OCI-LY1 (cell line): Measurements from ENCODE around the gene NCCRP1.

ENCODE experiments used
- H2AFZ ChIP-seq: fragments of 200-600 bp; sonication (generic), shearing (Covaris generic); 2 replicates; pipeline ENCODE4 v1.6.0; 2014; ENCODE audit warnings: antibody characterized with exemption, mild to moderate bottlenecking, low read length
- H3F3A ChIP-seq: fragments of 200-600 bp; sonication (generic), shearing (Covaris generic); 2 replicates; pipeline ENCODE4 v1.6.0; 2014; ENCODE audit warnings: mild to moderate bottlenecking, antibody characterized with exemption, low read length, moderate library complexity; ENCODE audit not compliant: insufficient read depth
- H3K27ac ChIP-seq: fragments of 200-600 bp; sonication (generic); 2 replicates; pipeline ENCODE4 v1.5.1; 2014; ENCODE audit warnings: low read length, mixed run types, mild to moderate bottlenecking, low read depth; ENCODE audit not compliant: poor library complexity, severe bottlenecking
- H3K27me3 ChIP-seq: fragments of 200-600 bp; sonication (generic); 2 replicates; pipeline ENCODE4 v1.6.0; 2014; ENCODE audit warnings: antibody characterized with exemption, mild to moderate bottlenecking, low read length, moderate library complexity; ENCODE audit not compliant: insufficient read depth
- H3K36me3 ChIP-seq: fragments of 200-600 bp; sonication (generic); 2 replicates; pipeline ENCODE4 v1.6.1; 2014; ENCODE audit warnings: mild to moderate bottlenecking, antibody characterized with exemption, low read length, moderate library complexity, mixed read lengths; ENCODE audit not compliant: insufficient read depth
- H3K4me1 ChIP-seq: fragments of 200-600 bp; sonication (generic); 2 replicates; pipeline ENCODE4 v1.5.1; 2014; ENCODE audit warnings: mild to moderate bottlenecking, low read length, moderate library complexity; ENCODE audit not compliant: insufficient read depth, severe bottlenecking
- H3K4me2 ChIP-seq: fragments of 200-600 bp; sonication (generic), shearing (Covaris generic); 2 replicates; pipeline ENCODE4 v1.6.1; 2014; ENCODE audit warnings: low read length
- H3K4me3 ChIP-seq: fragments of 200-600 bp; sonication (generic); 2 replicates; pipeline ENCODE4 v1.5.1; 2014; ENCODE audit warnings: low read length, low read depth, mild to moderate bottlenecking, mixed read lengths; ENCODE audit not compliant: poor library complexity, severe bottlenecking
- H3K79me2 ChIP-seq: fragments of 200-600 bp; shearing (Covaris generic); 2 replicates; pipeline ENCODE4 v1.6.1; 2016; ENCODE audit warnings: mixed run types, low read length, mixed read lengths; ENCODE audit not compliant: insufficient read depth
- H3K9ac ChIP-seq: fragments of 200-600 bp; sonication (generic), shearing (Covaris generic); 2 replicates; pipeline ENCODE4 v1.6.1; 2014; ENCODE audit warnings: mild to moderate bottlenecking, low read length, mixed read lengths
- H3K9me2 ChIP-seq: fragments of 200-600 bp; sonication (generic), shearing (Covaris generic); 2 replicates; pipeline ENCODE4 v1.6.1; 2014; ENCODE audit warnings: low read depth, mild to moderate bottlenecking, low read length, mixed read lengths
- H3K9me3 ChIP-seq: fragments of 200-600 bp; shearing (Covaris generic); 2 replicates; pipeline ENCODE4 v1.6.1; 2014; ENCODE audit warnings: low read length, mixed read lengths
- H4K20me1 ChIP-seq: fragments of 200-600 bp; sonication (generic), shearing (Covaris generic); 2 replicates; pipeline ENCODE4 v1.6.0; 2016; ENCODE audit warnings: mild to moderate bottlenecking, low read length; ENCODE audit not compliant: insufficient read depth
- EZH2 ChIP-seq: fragments of 200-600 bp; sonication (generic), shearing (Covaris generic); IDR thresholded peaks from 2 replicates; pipeline ENCODE4 v1.8.0; 2017; ENCODE audit warnings: borderline replicate concordance, mixed run types, mild to moderate bottlenecking, antibody characterized with exemption, low read length, moderate library complexity, mixed read lengths
- TF ChIP-seq, protein P1 (sequence below): fragments of 200-600 bp; sonication (generic), shearing (Covaris generic); IDR thresholded peaks from 2 replicates; pipeline ENCODE4 v1.5.1; 2017; ENCODE audit warnings: mild to moderate bottlenecking, antibody characterized with exemption, low read length, moderate library complexity, mixed read lengths

NCCRP1 gene

DNA sequence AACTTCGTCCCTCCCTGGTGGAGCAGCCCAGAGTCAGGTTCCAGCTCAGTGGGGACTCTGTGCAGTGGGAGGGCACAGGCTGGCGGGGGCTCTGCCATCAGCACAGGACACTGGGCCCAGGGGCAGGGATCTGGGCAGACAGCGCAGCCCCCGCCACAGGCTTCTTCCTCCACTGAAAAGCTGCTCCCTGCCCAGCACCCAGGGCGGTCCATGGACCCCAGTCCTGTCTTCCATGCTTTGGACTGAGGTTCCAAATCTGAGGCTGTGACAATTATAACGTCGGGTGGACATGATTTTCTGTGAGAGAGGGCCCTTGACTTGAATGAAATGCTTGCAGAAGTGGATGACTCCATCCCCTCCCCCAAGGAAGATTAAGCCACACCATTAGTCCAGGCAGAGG is 21.2 kb upstream of the NCCRP1 start:
- Histone ChIP-seq H3K79me2 (no peaks in the 10 kb centered on the region), H3K9ac (no peak overlapping the region), H3K27ac (no peak overlapping the region), H3K4me3 (no peak overlapping the region), H3K36me3 (no peaks in the 10 kb centered on the region), H3K27me3 (no peaks in the 10 kb centered on the region), H3K4me1 (no peaks in the 10 kb centered on the region), H3K4me2 (no peak overlapping the region), H3K9me3 (no peaks in the 10 kb centered on the region), H4K20me1 (no peaks in the 10 kb centered on the region), H3K9me2 (no peaks in the 10 kb centered on the region), H3F3A (no peaks in the 10 kb centered on the region), H2AFZ (no peak overlapping the region)
- TF ChIP-seq, protein P1, sequence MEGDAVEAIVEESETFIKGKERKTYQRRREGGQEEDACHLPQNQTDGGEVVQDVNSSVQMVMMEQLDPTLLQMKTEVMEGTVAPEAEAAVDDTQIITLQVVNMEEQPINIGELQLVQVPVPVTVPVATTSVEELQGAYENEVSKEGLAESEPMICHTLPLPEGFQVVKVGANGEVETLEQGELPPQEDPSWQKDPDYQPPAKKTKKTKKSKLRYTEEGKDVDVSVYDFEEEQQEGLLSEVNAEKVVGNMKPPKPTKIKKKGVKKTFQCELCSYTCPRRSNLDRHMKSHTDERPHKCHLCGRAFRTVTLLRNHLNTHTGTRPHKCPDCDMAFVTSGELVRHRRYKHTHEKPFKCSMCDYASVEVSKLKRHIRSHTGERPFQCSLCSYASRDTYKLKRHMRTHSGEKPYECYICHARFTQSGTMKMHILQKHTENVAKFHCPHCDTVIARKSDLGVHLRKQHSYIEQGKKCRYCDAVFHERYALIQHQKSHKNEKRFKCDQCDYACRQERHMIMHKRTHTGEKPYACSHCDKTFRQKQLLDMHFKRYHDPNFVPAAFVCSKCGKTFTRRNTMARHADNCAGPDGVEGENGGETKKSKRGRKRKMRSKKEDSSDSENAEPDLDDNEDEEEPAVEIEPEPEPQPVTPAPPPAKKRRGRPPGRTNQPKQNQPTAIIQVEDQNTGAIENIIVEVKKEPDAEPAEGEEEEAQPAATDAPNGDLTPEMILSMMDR = no peak
- no peak for TF ChIP-seq EZH2

DNA sequence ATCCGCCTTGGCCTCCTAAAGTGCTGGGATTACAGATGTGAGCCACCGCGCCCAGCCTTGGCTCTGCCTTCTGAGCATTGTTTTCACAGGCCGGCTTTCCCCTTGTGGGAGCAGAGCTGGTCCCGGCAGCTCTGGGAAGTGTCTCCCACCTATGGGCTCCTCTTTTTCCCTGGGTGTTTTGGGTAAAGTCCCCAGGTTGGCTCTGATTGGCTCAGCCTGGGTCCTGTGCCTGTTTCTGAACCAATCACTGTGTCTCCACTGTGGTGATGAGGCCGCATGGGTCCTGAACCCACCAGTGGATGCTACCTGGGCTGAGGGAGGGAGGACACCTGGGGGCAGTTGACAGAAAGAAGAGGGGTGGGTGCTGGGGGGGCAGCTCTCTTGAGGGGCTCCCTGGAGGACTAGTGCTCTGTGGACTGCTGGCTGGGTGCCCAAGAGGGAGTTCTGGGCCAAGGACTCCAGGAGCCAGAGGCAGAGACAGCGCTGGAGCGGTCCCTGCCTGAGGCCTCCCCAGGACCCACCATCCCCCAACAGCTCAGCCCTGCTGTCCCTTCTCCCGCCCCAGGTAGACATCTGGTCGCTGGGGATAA is 19.6 kb upstream of the NCCRP1 start:
- Histone ChIP-seq H3K9ac (no peak overlapping the region), H3K9me3 (no peaks in the 10 kb centered on the region), H3K4me1 (no peaks in the 10 kb centered on the region), H3F3A (no peaks in the 10 kb centered on the region), H3K9me2 (no peaks in the 10 kb centered on the region), H3K4me2 (no peak overlapping the region), H2AFZ (no peak overlapping the region), H3K36me3 (no peaks in the 10 kb centered on the region), H3K27ac (no peak overlapping the region), H4K20me1 (no peaks in the 10 kb centered on the region), H3K79me2 (no peaks in the 10 kb centered on the region), H3K27me3 (no peaks in the 10 kb centered on the region), H3K4me3 (no peak overlapping the region)
- TF ChIP-seq, protein P1 = no peak
- no peak for TF ChIP-seq EZH2

DNA sequence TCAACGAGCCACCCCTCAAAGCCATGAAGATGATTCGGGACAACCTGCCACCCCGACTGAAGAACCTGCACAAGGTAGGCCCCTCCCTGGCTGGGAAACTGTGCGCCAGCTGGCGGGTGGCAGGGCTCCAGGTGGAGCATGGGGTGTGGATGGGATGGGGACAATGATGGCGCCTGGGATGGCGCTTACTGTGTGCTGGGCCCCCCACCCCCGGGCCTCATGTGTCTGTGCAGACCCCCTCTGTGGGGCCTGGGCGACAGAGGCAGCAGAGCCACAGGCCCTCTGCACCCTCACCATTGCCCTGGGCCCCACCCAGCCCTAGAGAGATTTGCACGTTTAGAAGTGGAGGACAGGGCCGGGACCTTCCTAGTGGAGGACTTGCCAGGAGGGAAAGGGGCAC is 19.0 kb upstream of the NCCRP1 start:
- Histone ChIP-seq H3K27ac (no peak overlapping the region), H3K36me3 (no peaks in the 10 kb centered on the region), H3K4me1 (no peaks in the 10 kb centered on the region), H3F3A (no peaks in the 10 kb centered on the region), H3K4me3 (no peak overlapping the region), H4K20me1 (no peaks in the 10 kb centered on the region), H2AFZ (no peak overlapping the region), H3K9me3 (no peaks in the 10 kb centered on the region), H3K4me2 (no peak overlapping the region), H3K27me3 (no peaks in the 10 kb centered on the region), H3K9me2 (no peaks in the 10 kb centered on the region), H3K9ac (no peak overlapping the region), H3K79me2 (no peaks in the 10 kb centered on the region)
- TF ChIP-seq EZH2 = no peak
- TF ChIP-seq, protein P1 = no peak
